Fibroblast of lung (primary cell): Measurements from ENCODE around the gene SENP2.

Experiments used
- CTCF ChIP-seq, 2 donors: IDR thresholded peaks in 1 of 2; conservative IDR thresholded peaks in 1 of 2; 1 replicate in 1 of 2; 2 replicates in 1 of 2; pipeline ENCODE4 v1.5.1; 2011 to 2012; ENCODE audit warnings: low read length in 2 of 2, control low read depth in 1 of 2, inconsistent platforms in 1 of 2, low read depth in 1 of 2, mild to moderate bottlenecking in 1 of 2
- EZH2 ChIP-seq: IDR thresholded peaks from 2 replicates; pipeline ENCODE4 v1.5.1; 2012; ENCODE audit warnings: low read length, control low read depth, mild to moderate bottlenecking; ENCODE audit errors: missing control alignments

GRCh38 chr3:185667574-185667973, 81.5 kb downstream of the SENP2 start:
- TF ChIP-seq CTCF (conservative IDR thresholded peaks at IDR 0.05 in 1 of 2, IDR thresholded peaks at IDR 0.05 in 1 of 2; ENCODE audit: low read depth in 1 of 2, low read length in 2 of 2) (no peak), EZH2 (no peak)
